NCI-H1105 treated with DMSO at 0.1 percent for 48 hours (cell line): ENCODE results near the gene CDK3.

Source experiments
- DNase-seq: peaks from one replicate; lab custom pipeline; 2025; lab: John Stamatoyannopoulos, UW

Gene CDK3

DNA sequence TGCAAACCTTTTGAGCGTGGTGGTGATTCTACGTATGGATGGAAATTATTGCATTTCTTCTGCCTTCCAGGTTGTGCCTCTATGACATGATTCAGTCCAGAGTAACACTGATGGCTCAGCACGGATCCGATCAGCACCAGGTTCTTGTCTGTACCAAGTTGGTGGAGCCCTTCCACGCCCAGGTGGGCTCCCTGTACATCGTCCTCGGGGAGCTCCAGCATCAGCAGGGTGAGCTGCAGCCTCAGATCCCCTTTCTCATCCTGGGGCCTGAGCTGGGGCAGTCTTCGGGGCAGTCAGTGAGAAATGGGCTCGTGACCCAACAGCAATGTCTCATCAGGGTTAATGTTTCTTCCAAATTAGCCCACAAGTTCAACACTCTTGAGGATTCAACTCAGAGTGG is 9.3 kb upstream of the CDK3 start:
- no peak for DNase-seq

DNA sequence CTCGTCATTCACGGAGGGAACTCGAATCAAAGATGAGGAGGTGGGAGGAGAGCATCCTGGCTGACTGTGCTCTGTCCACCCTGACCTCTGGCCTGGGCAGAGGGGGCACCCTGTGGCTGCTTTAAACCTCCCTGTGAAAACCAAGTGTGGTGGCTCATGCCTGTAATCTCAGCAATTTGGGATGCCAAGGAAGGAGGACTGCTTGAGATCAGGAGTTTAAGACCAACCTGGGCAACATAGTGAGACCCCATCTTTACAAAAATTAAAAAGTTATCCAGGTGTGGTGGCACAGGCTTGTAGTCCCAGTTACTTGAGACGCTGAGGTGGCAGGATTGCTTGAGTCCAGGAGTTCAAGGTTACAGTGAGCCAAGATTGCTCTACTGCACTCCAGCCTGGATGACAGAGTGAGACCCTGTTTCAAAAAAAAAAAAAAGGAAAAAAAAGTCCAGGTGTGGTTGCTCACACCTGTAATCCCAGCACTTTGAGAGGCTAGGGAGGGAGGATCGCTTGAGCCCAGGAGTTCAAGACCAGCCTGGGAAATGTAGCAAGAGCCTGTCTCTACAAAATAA is 5.8 kb upstream of the CDK3 start:
- DNase-seq, result no peak

DNA sequence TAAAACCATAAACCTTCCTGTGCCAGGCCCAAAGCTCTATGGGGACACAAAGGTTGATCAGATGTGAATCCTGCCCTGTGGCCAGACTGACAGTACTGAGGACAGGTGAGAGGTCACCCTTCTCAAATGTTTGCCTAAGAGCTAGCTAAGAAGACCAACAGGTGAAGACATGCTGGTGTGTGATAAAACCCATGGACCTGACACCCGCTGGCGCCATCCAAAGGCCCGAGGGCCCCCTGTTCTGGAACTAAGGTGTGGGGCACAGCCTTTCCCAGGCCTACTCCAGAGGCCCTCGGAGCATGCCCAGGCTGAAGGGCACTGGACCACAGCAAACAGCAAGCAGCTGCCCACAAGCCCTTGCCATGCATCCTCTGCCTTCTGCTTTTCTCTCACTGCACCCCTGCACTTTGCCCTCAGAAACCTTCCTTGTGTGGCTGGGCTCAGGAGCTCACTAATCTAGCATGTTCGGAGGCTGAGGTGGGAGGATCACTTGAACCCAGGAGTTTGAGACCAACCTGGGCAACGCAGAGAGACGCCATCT is 5.2 kb upstream of the CDK3 start:
- DNase-seq, result no peak

DNA sequence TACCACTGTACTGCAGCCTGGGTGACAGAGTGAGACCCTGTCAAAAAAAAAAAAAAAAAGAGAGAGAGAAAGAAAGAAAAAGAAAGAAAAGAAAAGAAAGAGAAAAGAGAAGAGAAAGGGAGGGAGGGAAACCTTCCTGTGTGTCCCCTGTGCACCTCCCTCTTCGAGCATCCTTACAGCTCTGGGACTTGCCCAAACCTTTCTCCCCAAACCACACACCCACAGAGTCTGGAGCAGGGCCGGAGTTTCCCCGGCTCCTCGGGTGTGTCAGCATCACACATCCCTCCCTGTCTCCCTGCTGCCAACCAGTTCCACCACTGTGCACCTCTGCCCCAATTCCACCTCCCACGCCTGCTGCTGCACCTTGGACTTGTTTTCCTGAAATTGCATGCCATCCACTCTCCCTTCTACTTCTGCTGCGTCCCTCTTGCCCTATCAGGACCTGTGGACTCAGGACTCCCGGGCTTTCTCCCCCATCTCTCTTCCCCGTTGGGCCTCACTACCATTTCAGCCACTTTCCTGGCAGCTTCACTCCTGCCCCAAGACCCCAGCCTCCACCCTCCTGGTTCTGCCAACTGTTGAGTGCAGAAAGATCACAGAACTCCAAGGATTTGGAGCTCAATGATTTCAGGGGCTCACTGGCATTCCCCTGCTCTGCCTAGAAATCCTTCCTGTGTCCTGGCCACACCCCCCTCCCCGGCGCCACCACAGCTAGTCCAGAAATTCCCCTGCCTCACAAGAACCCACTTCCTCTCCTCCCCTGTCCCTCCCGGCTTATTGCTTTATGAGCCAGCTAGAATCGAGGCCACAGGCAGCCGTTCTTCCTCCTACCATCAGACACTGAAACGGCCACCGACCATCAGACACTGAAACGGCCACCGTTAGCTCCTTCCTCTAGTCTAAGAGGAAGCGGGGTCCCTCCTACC is 3.7 kb upstream of the CDK3 start:
- no peak for DNase-seq

DNA sequence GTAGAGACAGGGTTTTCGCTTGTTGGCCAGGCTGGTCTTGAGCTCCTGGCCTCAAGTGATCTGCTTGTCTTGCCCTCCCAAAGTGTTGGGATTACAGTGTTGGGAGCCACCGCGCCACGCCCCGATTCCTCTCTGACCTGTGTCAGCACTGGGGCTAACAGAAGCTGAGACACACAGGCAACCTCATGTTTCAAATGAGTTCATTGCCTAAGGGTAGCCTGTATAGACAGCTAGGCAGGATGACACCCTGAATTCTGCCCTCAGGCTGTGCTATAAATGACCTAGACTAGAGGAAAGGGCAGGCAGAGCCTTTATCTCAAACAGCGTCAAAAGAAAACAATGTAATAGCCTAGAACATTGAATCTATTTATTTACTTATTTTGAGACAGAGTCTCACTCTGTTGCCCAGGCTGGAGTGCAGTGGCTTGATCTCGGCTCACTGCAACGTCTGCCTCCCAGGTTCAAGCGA is 2.3 kb upstream of the CDK3 start:
- no peak for DNase-seq

DNA sequence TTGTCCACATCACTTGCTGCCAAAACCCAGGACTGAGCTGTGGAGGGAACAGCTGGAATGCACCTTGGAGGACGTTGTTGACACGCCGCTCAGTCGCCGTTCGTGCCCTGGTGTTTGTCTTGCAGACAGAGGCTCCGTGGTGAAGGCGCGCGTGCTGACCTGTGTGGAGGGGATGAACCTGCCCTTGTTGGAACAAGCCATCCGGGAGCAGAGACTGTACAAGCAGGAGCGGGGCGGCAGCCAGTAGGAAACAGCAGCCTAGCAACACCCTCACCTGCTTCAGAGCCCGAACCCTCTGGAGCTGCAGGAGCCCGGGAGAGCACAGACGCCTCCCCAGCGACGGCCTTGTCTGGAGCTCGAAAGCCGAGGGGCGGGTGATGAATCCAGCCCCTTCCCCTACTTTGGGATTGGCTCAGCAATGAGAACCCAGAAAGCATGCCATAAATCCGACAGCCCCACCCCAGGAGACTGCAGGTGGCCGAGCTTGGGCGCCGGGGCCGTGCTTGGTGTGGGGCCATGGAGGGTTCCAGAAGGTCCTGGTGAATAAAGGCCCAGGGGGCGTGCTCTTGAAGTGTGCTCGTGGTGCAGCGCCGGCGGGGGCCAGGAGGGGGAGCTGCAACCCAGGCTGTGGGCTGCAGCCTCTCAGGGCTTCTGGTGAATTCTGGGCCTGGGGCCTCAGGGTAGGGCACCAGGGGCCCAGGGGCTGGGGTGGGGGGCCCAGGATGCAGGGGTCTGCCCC is 470 bp upstream of the CDK3 start:
- no peak for DNase-seq

DNA sequence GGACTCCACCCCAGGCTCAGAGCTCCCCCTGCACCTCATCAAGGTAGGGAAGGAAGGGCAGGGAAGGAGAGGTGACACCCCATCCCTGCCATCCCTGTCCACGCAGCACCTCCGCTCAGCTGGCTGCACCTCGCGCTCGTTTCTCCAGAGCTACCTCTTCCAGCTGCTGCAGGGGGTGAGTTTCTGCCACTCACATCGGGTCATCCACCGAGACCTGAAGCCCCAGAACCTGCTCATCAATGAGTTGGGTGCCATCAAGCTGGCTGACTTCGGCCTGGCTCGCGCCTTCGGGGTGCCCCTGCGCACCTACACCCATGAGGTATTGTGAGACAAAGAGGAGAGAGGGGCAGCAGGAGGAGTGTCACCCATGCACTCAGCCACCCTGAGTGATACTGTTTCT is 1.4 kb downstream of the CDK3 start:
- DNase-seq, result no peak

DNA sequence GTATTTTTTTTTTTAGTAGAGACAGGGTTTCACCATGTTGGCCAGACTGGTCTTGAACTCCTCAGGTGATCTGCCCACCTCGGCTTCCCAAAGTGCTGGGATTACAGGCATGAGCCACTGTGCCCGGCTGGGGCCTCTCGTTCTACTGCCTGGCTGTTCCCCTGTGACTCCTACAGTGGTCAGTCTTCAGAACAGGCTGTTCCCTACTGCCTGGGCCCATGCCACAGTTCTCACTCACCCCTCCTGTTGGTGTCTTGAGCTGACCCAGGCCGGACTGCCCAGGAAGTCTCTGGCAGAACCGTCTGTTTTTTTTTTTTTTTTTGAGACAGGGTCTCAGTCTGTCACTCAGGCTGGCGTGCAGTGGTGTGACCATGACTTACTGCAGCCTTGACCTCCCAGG is 3.3 kb downstream of the CDK3 start:
- no peak for DNase-seq

DNA sequence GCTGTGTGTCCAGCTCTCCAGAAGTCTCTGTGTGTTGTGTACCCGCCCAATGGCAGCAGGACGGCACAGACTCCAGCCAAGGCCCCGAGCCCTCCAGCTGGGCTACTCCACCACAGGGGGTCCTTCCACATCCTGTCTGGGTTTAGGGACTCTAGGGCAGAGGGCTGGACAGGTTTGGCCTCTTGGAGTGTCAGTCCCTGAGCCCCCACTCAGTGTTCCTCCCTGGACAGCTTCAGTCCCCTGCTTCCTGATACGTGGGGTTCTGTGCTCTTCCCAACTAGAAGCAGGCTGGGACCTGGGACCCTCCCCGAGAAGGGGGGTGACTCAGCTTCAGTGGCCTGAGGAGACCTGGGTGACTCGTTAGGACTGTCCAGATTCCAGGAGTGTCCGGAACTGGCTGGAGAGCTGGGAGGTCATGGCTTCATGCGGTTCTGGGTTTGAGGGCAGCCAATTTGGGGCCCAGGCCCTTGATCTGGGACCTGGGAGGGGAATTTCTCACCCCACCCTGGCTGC is 4.2 kb downstream of the CDK3 start:
- no peak for DNase-seq

DNA sequence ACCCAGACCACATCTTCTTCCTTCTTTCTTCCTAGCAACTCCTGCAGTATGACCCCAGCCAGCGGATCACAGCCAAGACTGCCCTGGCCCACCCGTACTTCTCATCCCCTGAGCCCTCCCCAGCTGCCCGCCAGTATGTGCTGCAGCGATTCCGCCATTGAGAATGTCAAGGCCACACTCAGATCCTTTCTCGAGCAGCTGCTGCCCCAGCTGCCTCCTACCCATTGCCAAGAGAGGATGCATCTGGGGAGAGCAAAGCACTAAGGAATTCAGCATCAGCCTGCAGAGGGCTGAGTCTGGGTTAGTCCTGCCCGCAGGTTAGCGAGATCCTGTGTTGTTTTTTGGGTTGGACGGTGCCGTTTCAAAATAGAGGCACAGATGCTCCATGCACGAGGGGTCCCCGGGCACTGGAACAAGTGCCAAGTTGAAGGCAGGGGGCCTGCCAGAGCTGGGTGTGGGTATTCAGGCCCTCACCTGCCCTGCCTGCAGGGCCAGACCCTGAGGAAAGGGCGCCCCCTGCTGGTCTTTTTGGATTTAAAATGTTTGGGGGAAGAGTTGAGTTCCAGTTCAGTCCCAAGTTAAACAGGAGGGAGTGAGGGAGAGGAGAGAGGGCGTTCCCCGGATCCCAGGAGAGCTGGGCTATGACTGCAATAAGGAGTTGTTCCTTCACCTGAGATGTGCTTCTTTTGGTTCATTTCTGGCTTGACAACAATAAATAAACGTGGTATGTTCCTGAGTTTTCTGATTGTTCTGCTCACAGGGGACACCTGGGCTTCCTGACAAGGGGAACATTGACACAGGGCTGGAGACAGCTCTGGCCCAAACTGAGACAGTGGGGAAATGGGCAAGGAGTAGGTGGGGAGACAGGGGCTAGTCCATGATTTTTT is 4.9 kb downstream of the CDK3 start:
- peak; percentile 61 for DNase-seq

DNA sequence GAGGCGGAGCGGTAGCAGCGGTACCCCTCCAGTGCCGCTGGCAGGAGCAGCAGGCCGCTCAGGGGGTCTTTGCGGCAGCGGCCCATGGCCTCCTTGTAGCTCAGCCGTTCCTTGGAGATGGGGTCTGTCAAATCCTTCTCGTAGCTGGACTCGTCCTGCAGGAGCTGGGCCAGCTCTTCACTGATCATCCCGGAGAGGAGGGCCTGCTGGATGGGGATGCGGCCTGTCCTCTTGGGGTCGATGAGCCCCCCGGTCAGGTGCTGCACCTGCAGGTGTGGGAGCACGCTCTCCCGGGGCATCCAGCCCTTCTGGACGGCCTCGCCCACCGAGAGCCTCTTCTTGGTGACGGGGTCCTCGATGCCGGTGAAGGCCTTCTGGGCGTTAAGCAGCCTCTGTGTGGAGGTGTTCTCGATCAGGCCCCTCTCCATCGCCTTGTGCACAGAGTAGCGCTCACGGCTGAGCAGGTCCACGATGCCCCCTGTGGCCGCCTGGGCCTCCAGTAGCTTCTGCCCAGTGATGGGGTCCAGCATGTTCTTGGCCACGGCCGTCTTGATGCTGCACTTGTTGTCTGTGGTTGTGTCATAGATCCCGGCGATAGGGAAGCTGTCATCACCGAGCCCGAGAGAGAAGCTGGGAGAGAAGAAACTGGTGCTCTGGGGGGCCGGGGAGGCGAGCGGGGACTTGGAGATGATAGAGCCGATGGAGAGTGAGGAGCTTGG is 6.6 kb downstream of the CDK3 start:
- no peak for DNase-seq

DNA sequence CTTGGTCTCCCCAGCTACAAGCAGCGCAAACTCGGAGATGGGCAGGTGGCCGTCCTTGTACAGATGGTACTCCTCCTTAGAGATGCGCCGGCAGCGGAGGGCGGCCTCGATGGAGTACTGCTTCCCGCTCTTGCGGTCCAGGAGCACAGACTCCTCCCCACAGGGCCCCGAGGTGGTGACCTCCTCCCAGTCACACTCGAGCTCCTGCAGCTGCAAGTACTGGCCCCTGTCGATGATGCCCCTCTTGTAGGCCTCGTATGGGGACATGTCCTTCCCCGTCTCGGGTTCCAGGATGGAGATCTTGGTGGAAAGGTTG is 7.2 kb downstream of the CDK3 start:
- DNase-seq, result no peak

DNA sequence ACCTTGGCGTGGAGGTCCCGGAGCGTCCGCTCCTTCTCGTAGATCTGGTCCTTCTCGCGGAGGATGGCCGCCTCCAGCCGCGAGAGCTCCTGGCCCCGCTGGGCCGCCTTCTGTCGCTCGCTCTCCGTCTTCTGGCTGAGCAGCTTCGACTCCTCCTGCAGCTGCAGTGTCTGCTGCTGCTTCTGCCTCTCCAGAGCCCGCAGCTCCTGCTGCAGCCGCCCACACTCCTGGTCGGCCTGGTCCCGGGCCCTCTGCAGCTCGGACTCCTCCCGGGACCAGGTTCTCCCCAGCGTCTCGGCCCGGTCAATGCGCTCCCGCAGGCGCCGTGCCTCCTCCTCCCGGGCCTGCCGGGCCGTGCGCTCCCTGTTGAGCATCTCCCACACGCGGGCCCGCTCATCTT is 7.6 kb downstream of the CDK3 start:
- DNase-seq, result no peak

DNA sequence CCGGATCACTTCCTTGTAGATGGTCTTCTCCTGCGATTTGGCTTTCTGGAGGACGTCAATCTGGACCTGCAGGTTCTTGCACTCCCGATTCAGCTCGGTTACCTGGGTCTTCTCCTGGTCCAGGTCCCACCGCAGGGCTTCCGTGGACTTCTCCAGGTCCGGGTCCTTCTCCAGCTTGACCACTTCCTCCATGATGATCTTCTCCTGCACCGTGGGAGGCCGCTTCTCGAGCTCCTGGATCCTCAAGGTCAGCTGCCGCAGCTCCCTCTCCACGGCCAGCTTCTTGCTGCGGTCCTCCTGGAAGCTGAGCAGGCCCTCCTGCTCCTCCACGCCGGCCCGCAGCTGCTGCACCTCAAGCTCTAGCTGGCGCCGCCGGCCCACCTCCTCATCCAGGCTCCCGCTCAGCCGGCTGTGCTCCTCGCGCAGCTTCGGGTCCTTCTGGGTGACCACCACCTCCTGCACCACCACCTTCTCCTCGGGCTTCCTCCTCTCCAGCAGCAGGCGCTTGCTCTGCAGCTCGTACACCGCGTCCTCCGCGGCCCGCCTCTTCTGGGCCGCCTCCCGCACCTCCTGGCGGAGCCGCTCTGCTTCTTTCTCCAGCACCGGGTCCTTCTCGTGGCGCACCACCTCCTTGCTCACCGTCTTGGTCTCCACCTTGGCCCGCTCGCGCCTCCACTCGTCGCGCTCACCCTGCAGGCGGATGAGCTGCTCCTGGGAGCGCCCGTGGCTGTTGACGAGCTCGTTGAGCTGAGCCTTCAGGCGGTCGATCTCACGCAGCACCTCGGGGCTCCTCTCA is 8.2 kb downstream of the CDK3 start:
- no peak for DNase-seq

DNA sequence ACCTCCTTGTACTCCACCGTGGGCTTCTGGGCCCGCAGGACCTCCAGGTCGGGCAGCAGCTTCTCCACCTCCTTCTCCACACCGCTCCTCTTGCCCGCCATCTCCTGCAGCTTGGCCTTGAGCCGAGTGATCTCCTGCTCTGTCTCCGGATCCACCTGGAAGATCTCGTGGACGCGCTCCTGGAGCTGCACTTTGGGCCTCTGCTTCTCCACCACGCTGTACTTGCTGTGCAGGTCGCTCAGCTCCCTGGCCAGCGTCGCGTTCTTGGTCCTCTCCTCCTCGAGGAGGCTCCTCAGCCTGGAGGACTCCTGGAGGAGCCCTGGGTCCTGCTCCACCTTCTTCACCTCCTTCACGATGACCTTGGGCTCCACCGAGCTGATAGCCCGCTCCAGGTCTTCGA is 8.8 kb downstream of the CDK3 start:
- no peak for DNase-seq

DNA sequence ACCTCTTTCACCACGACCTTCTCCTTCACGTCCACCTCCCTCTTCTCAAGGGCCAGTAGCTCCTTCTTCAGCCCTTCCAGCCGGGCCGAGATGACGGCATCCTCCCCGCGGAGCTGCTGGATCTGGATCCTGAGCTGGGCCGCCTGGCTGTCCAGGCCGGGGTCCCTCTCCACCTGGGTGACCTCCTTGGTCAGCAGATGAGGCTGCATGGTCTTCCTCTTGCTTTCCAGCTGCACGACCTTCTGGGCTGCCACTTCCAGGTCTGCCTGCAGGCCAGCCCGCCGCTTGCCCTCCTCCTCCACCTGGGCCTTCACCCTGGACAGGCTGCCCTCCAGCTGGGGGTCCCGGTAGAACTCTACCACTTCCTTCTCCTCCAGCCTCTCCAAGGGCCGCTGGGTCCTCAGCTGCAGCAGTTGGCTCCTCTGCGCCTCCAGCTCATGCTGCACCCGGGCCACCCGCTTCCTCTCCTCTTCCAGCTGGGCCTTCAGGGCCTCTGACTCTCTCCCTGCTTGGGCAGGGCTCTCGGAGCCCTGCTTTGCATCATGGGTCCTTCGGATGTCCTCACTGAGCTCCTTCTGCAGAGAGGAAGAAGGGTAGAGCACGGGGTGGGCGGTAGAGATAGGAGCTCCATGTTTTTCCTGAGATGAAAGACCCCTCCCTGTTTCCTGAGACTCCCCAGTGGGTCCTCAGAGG is 9.5 kb downstream of the CDK3 start:
- DNase-seq, result no peak

DNA sequence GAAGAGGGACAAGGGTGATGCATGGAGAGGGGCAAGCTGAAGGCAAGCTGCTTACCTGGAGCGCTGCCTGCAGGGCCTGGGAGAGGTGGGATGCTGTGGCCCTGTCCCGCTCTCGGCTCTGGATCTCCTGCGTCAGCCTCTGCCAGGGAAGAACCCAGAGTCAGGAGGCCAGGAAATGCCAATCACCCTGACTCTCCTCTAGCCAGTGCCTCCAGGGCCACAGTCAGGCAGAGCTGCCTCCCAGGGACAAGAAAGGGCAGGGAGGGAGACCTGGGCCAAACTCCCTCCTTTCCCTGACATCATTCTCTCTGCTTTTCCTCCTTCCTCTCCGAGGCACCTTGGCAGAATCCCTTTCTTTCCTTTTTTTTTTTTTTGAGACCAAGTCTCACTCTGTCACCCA is 11.3 kb downstream of the CDK3 start:
- no peak for DNase-seq

DNA sequence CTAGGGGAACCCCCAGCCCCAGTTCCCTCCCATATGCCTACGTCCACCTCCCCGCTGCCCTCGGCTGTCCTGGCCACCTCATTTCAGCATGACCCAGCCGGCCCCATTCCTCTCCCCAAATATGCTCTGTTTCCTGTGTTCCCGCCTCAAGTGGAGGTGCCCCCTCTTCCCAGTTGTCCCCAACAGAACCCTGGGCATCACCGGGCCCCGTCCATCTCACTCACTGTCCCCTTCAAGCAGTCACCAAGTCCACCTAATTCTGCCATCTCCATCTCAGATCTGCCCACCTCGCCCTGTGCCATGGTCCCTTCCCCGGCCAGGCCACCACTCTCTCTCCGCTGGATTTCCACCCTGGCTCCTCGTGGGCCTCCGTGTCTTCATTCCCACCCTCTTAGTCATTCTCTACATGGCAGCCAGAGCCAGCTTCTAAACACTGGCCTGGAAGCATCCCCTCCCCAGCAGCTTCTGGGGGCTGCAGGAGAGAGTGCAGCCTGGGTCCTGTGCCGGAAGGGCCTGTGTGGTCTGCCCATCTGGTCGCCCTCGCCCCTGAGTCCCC is 12.8 kb downstream of the CDK3 start:
- DNase-seq, result no peak
